Activated T-helper 17 cell treated with anti-CD3 and anti-CD28 coated beads, Interleukin-2, amount 50 U/mL, for 72 hours (primary cell): ENCODE measurements around the gene BEST1. TPM values are rescaled to one million over a fixed set of nuclear protein-coding genes. Genes with fewer than 3 reads are reported as not detected.

Source experiments
- ATAC-seq: fragments of 150-1000 bp; cut with Tn5 transposase; replicated peaks from 2 replicates; pipeline ENCODE4 v1.10.0; 2021; ENCODE audit warnings: mild to moderate bottlenecking, moderate library complexity
- H3K27ac Mint-ChIP-seq: one replicate; pipeline ENCODE4 v1.8.0; 2022; ENCODE audit warnings: mixed read lengths
- H3K27me3 Mint-ChIP-seq: one replicate; pipeline ENCODE4 v1.8.0; 2022; ENCODE audit warnings: mixed read lengths
- H3K36me3 Mint-ChIP-seq: one replicate; pipeline ENCODE4 v1.8.0; 2022; ENCODE audit warnings: low read depth, mild to moderate bottlenecking, mixed read lengths
- H3K4me1 Mint-ChIP-seq: one replicate; pipeline ENCODE4 v1.8.0; 2022; ENCODE audit warnings: mixed read lengths
- H3K4me3 Mint-ChIP-seq: one replicate; pipeline ENCODE4 v1.8.0; 2022; ENCODE audit warnings: mild to moderate bottlenecking, mixed read lengths
- H3K9me3 Mint-ChIP-seq: one replicate; pipeline ENCODE4 v1.8.0; 2022; ENCODE audit warnings: mixed read lengths
- total RNA-seq, 2 donors: library from RNA; stranded (reverse); gene quantifications; one replicate each; pipeline ENCODE4 v1.2.3, GENCODE V29; 2022

BEST1 gene
- under 1 TPM; 0.05 to 0.24 TPM for total RNA-seq

DNA sequence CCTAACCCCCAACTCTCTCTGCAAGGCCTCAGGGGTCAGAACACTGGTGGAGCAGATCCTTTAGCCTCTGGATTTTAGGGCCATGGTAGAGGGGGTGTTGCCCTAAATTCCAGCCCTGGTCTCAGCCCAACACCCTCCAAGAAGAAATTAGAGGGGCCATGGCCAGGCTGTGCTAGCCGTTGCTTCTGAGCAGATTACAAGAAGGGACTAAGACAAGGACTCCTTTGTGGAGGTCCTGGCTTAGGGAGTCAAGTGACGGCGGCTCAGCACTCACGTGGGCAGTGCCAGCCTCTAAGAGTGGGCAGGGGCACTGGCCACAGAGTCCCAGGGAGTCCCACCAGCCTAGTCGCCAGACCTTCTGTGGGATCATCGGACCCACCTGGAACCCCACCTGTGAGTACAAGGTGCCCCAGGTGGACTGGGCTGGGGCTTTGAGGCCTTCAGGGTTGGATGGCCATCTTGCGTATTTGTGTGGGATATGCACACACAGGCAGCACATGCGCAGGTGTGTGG lies at the start of gene BEST1:
Gene BEST1, plus strand, starts transcription at position 317 of the 513 bp plus-strand sequence. CDS start 1,456 bp downstream, outside the sequence.
- Mint-ChIP-seq H3K27ac (no peak within 1 kb of the TSS), H3K4me3 (no peak within 1 kb of the TSS), H3K27me3 (peaks cover 4% of the 10 kb centered on the region), H3K9me3 (no peaks in the 10 kb centered on the region), H3K36me3 (no peaks in the 10 kb centered on the region), H3K4me1 (no peaks in the 10 kb centered on the region)
- no peak for ATAC-seq

DNA sequence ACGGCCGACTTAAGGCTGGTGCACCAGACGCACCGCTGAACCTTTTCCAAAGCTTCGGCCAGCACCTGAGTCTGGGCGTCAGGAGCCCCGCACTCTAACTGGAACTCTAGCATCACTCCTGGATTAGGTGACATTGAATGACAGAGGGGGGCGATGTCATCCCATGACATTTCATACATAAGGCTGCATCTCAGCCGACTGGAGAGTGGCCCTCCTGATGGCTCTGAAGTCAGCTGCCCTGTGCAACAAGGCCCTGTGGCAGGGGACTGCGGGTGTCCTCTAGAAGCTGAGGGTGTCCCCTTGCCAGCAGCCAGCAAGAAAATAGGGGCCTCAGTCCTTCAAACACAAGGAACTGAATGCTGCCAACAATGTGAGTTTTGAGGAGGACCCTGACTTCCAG lies 48.8 kb upstream of the BEST1 start:
- no peak overlapping the region for H3K27ac Mint-ChIP-seq
- no peak for ATAC-seq
- no peaks in the 10 kb centered on the region for H3K36me3 Mint-ChIP-seq
- H3K4me1 Mint-ChIP-seq = peaks cover 4% of the 10 kb centered on the region
- H3K4me3 Mint-ChIP-seq = no peak overlapping the region
- H3K27me3 Mint-ChIP-seq = no peaks in the 10 kb centered on the region
- H3K9me3 Mint-ChIP-seq = no peaks in the 10 kb centered on the region

DNA sequence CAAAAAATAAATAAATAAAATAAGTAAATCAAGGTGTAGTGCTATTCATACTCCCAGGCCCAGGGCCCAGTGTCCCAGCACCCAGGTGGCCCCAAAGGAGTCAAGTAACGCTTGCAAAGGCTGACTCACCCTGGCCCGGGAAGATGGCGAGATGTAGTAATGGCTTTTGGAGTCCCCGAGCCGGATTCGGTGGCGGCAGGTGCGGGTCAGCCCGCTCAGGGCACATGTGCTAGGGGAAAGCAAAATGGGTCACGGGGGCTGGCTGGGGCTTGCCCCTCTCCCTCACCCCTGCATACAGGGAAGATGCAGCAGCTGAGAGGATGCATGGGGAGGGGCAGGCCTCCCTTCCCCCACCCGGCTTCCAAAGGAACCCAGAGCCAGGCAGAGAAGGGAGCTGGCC lies 47.8 kb upstream of the BEST1 start:
- Mint-ChIP-seq H3K4me1 (peaks cover 4% of the 10 kb centered on the region), H3K27me3 (no peaks in the 10 kb centered on the region), H3K4me3 (no peak overlapping the region), H3K36me3 (no peaks in the 10 kb centered on the region), H3K27ac (no peak overlapping the region), H3K9me3 (no peaks in the 10 kb centered on the region)
- ATAC-seq = no peak

DNA sequence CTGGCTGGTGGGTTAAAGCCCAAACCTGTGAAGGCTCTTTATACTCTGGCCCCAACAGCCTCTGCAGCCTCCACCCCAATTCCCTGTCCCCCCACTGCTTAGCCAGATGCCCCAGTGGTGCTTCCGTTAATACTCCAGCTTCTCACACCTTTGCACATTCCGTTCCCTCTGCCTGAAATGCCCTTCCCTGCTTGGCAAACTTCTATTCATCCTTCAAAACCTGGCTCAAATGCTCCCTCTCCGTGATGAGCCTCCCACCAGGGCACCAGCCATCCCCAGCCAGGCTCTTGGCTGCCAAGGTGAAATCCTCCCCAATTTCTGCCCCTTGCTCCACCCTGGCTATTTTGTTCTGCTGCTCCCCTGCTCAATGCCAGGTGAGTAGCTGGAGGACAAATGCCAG lies 46.3 kb upstream of the BEST1 start:
- Mint-ChIP-seq H3K36me3 (no peaks in the 10 kb centered on the region), H3K9me3 (no peaks in the 10 kb centered on the region), H3K4me3 (no peak overlapping the region), H3K27ac (no peak overlapping the region), H3K4me1 (peaks cover 4% of the 10 kb centered on the region), H3K27me3 (no peaks in the 10 kb centered on the region)
- no peak for ATAC-seq

DNA sequence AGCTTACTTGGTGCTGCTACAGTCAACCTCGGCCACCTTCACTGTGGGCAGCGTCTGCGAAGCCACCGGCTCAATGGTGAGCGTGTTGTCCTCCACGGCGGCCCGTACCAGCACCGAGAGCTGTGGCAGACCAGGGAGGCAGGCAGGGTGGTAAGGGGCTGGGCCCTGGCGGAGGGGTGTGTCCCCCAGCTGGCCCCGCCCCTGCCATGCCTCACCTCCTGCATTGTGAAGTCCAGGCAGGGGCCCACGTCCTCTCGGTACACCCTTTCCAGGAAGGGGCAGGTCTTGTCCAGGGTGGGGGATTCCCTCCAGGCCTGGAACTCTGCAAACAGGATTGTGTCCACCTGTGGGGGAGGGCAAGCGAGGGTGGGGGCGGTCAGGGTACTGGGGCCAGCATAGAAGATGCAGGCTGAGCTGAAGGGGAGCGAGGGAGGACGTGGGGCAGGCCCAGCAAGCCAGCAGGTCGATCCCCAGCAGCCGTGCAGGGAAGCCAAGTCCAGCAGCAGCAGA lies 45.6 kb upstream of the BEST1 start:
- peak; percentile 49 for ATAC-seq
- Mint-ChIP-seq H3K27ac (no peak overlapping the region), H3K4me3 (no peak overlapping the region), H3K27me3 (no peaks in the 10 kb centered on the region), H3K9me3 (no peaks in the 10 kb centered on the region), H3K36me3 (no peaks in the 10 kb centered on the region), H3K4me1 (no peaks in the 10 kb centered on the region)

DNA sequence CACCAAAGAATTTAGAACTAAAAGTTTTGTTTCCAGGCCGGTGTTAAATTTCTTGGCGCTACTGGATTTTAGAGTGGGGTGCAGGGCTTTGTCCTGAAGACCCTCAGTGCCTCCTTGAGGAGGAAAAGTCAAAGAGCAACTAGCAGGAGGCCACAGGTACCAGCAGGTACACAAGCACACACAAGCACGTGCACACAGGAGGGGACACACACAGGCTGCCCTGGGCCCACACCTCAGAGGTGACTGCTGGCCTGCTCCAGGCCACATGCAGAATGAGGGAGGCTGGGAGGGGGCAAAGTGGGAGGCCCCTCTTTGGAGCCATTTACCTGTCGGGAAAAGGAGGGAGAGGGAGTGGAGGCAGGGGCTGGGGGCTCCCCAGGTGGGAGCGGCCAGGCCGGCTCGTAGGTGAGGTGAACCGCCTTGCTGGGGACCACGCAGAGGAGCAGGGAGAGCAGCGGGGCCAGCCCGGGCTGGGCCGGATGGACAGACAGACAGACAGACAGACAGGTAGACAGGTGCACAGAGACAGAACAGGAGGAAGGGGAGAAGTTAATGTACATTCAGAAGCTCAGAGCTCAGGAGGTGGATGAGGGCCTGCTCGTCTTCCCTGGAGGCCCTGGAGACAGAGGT lies 45.0 kb upstream of the BEST1 start:
- ATAC-seq = no peak
- no peaks in the 10 kb centered on the region for H3K36me3 Mint-ChIP-seq
- no peaks in the 10 kb centered on the region for H3K27me3 Mint-ChIP-seq
- no peaks in the 10 kb centered on the region for H3K4me1 Mint-ChIP-seq
- H3K4me3 Mint-ChIP-seq = no peak overlapping the region
- H3K9me3 Mint-ChIP-seq = no peaks in the 10 kb centered on the region
- no peak overlapping the region for H3K27ac Mint-ChIP-seq

DNA sequence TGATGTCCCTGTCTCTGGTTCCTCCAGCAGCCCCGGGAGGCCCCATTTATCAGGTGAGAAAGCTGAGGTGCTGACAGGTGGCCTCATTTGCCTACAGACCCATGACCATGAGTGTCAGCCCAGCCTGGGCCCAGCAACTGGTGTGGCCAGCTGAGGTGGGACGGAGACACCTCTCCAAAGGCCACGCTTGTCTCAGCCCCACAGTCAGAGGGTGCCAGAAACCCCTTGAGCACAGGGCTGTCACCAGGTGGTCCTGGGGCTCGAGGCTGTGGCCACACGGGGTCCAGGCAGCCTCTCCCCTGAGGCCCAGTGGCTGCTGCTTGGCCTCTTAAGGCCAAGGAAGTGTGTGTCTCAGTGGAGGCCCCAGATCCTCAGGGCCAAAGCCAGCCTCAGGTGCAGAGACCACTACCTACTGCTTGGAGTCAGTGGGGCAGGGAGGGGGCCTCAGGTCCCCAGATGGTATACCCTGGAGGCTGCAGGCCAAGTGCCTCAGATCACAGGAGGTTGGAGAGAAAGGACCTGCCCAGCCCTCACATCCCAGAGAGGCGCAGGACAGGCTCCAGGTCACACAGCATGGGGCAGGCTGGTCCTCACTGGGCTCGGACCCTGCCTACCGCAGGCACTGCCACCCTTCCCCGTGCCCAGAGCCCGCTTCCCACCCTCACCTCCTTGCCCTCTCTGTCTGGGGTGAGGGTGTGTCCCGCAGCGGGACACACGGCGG lies 44.2 kb upstream of the BEST1 start:
- Mint-ChIP-seq H3K27me3 (no peaks in the 10 kb centered on the region), H3K9me3 (no peaks in the 10 kb centered on the region), H3K4me3 (no peak overlapping the region), H3K27ac (no peak overlapping the region), H3K36me3 (no peaks in the 10 kb centered on the region), H3K4me1 (no peaks in the 10 kb centered on the region)
- no peak for ATAC-seq

DNA sequence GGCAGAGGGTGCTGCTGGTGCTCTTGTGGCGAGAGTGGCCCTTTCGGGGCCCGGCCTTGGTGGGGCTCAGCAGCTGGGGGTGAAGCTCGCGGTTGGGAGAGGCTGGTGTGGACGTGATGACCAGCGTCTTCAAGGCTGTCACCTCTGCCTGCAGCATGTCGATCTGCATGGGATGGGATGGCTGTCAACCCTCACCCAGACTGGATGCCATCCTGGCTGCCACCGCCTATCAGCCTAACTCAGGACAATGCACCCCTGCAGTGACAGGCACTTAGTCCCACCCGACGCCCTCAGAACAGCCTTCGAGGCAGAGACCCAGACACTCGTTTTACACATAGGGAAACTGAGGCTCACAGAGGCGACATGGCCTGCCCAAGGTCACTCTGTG lies 43.6 kb upstream of the BEST1 start:
- no peaks in the 10 kb centered on the region for H3K27me3 Mint-ChIP-seq
- H3K4me3 Mint-ChIP-seq = no peak overlapping the region
- H3K36me3 Mint-ChIP-seq = no peaks in the 10 kb centered on the region
- no peaks in the 10 kb centered on the region for H3K9me3 Mint-ChIP-seq
- H3K4me1 Mint-ChIP-seq = no peaks in the 10 kb centered on the region
- ATAC-seq = no peak
- no peak overlapping the region for H3K27ac Mint-ChIP-seq

DNA sequence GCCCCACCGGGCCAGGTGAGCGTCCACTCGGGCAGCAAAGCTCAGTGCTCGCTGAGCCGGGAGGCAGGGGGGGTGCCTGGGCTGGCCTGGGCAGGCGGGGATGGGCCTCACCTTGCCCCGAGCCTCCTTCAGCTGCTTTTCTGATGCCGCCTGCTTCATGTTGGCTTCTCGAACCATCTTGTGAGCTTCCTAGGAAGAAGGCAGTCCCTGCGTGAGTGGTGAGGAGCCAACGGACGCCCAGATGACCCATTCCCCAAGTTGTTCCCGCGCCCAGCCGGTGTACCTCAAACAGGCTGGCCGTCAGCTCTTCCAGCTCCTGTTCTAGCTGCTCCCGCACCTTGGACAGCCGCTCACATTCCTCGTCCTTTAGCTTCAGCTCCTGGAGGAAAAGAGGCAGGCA lies 42.9 kb upstream of the BEST1 start:
- Mint-ChIP-seq H3K36me3 (no peaks in the 10 kb centered on the region), H3K4me3 (no peak overlapping the region), H3K4me1 (no peaks in the 10 kb centered on the region), H3K27me3 (no peaks in the 10 kb centered on the region), H3K27ac (no peak overlapping the region), H3K9me3 (no peaks in the 10 kb centered on the region)
- ATAC-seq = no peak

DNA sequence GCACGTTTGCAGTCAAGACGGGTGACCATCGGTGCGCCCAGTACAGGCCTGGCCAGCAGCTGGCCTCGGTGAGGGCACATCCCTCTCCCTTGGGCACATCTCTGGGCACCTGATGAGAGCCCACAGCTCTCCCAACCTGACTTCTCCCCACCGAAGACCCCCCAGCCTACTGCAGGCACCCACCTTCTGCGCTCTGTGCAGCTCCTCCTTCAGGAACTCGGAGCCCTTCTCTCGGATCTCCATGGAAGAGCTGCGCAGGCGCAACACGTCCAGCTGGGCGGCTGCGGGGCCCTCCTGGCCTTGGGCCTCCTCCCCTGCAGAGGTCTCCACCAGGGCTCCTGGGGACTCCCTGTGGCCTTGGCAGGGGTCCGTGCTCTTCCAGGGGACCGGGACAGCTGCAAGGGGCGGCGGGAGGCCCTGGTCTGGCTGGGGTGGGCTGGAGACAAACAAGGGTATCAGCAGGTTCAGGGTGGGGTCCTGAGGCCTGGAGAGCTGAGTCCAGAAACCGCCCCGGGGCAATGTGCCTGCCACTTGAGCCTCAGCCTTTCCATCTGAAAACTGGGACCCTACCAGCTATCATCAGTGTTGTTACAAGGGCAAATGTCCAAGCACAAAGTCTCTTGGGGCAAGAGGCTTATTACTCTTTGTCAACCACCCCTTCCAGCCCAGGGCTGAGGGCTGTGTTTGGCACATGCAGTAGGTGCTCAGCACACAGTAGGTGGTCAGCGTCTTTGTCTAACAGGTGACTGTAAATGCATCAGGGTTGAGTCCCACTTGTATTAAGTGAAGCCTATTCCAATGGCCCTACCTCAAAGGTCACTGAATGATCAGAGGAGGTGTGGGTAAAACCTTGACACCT lies 42.1 kb upstream of the BEST1 start:
- ATAC-seq = no peak
- no peaks in the 10 kb centered on the region for H3K36me3 Mint-ChIP-seq
- no peaks in the 10 kb centered on the region for H3K9me3 Mint-ChIP-seq
- no peaks in the 10 kb centered on the region for H3K4me1 Mint-ChIP-seq
- peaks cover 8% of the 10 kb centered on the region for H3K27me3 Mint-ChIP-seq
- H3K27ac Mint-ChIP-seq = no peak overlapping the region
- H3K4me3 Mint-ChIP-seq = no peak overlapping the region

DNA sequence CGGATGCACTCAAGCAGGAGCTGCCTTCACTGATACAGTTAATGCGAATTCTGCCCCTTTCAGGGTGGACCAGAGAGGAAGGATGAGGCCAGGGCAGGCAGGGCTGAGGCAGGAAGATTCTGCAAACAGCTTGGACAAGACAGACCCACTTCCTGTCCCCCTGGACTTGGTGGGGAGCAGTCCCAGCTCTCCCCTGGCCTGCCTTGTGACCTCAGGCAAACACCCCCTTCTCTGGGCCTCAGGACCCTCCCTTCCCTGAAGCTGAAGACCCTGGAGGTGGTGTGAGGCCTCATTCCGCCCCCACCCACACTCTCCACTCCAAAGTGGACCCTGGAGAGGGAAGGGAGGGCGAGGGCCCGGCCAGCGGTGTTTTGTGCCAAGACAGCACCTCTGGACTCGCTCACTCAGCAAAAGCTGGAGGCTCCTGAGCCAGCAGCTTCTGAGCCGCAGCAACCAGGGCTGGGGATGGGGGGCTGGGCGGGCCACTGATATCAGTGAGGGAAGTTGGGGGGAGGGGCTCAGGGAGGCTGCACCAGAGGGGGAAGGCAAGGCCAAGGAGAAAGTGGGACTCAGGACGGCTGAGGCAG lies 41.3 kb upstream of the BEST1 start:
- Mint-ChIP-seq H3K4me3 (no peak overlapping the region), H3K27ac (no peak overlapping the region), H3K9me3 (no peaks in the 10 kb centered on the region), H3K4me1 (no peaks in the 10 kb centered on the region), H3K27me3 (peaks cover 12% of the 10 kb centered on the region), H3K36me3 (no peaks in the 10 kb centered on the region)
- ATAC-seq = no peak

DNA sequence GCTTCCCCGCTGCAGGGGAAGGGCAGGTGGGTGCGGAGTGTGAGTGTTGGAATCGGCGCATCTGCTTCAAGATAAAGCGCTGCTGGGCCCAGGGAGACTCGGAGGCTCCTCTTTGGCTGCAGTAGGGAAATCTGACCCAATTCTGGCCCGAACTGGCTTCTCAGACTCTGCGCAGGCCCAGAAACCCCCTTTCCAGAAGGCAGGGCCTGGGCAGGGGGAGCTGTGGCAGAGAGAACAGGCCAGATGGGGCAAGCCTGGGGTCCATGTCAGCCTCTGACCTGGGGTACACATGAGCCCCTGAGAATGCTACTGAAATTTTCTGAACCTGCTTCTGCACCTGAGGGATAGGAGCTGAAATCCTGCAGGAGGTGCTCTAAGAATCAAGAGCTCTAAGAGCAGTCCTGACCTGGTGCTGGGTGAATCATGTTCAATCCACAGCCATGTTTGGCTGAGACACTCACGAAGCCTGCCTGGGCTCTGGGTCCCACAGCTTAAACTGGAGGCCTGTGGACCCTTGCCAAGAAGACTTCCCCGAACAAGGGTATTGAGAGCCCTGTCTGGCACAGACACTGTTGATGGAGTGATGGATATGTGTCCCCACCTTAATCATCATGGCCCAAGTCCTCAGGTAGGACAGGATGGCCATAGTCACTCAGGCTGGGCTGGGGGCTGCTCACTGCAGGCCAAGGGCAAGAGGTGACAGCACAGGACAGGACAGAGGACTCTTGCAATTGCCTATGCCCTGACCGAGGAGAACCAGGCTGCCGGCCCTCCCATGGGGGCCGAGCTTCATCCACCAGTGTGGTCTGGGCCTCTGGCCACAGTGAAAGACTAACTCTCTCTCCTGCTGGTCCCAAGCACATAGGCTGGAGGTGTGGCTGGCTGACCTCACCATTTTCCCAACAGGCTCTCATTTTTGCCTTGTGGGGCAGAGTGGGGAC lies 39.7 kb upstream of the BEST1 start:
- ATAC-seq = no peak
- Mint-ChIP-seq H3K9me3 (no peaks in the 10 kb centered on the region), H3K4me3 (no peak overlapping the region), H3K27ac (no peak overlapping the region), H3K36me3 (no peaks in the 10 kb centered on the region), H3K27me3 (peaks cover 18% of the 10 kb centered on the region), H3K4me1 (no peaks in the 10 kb centered on the region)

DNA sequence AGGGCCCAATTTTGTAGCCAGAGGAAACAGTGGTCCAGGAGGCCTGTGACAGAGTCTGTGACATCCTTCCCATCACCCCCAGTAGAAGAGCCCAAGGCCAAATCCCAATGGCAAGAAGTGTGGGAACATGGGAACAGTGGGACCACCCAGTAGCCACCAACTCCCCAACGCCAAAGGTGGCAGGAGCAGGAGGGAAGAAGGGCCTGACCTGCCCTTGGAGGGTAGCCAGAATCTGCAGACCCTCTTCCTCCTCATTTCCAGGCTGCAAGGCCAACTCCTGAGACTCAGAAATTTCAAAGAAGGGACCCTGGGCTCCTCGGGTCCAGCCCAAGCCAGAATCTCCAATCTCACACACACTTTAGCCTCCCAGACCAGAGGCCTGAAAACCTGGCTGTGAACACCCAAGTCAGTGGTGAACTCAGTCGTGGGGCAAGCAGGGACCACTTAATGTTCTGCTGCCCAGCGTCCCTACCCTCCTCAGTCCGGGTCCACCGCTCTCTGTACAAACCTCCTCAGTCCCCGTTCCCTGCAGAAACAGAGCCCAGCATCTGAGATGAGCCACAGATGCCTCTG lies 38.9 kb upstream of the BEST1 start:
- H3K27me3 Mint-ChIP-seq = peaks cover 20% of the 10 kb centered on the region
- H3K4me3 Mint-ChIP-seq = no peak overlapping the region
- ATAC-seq = no peak
- no peaks in the 10 kb centered on the region for H3K9me3 Mint-ChIP-seq
- no peaks in the 10 kb centered on the region for H3K4me1 Mint-ChIP-seq
- peak overlapping the region; percentile 36 for H3K27ac Mint-ChIP-seq
- H3K36me3 Mint-ChIP-seq = no peaks in the 10 kb centered on the region
